ENCODE data around the gene SF1.
A peak's percentile ranks its signal among the peaks of the same experiment; 100 is the strongest.

SF1 gene

GRCh38 chr11:64745521-64746328, 32.6 kb downstream of the SF1 start:
- DNase-seq (ENCODE audit: low read depth) = peak; percentile 57

GRCh38 chr11:64745189-64745520, 33.2 kb downstream of the SF1 start:
- DNase-seq (ENCODE audit: low read depth) = peak; percentile 45

GRCh38 chr11:64744544-64745188, 33.7 kb downstream of the SF1 start:
- no peak for DNase-seq (ENCODE audit: low read depth)

GRCh38 chr11:64743591-64744543, 34.5 kb downstream of the SF1 start, which contains the start of gene RASGRP2:
RASGRP2 (minus strand) TSS chr11:64744142; CDS start chr11:64742866, 1,276 bp downstream.
- peak; percentile 65 for DNase-seq (ENCODE audit: low read depth)

GRCh38 chr11:64742889-64743590, 35.3 kb downstream of the SF1 start:
- peak; percentile 65 for DNase-seq (ENCODE audit: low read depth)

- no peak for DNase-seq (ENCODE audit: low read depth)
These were observed 36.1 kb downstream of the SF1 start for GRCh38 chr11:64742087-64742888.

GRCh38 chr11:64741375-64742086, 36.8 kb downstream of the SF1 start:
- DNase-seq (ENCODE audit: low read depth) = no peak

GRCh38 chr11:64739871-64740270, 38.5 kb downstream of the SF1 start:
- DNase-seq (ENCODE audit: low read depth) = no peak

- no peak for DNase-seq (ENCODE audit: low read depth)
These were observed 41.7 kb downstream of the SF1 start for GRCh38 chr11:64736654-64737053.

GRCh38 chr11:64735725-64736259, 42.5 kb downstream of the SF1 start:
- no peak for DNase-seq (ENCODE audit: low read depth)

GRCh38 chr11:64734811-64735724, 43.3 kb downstream of the SF1 start:
- no peak for DNase-seq (ENCODE audit: low read depth)

- DNase-seq (ENCODE audit: low read depth) = no peak
These were observed 46.7 kb downstream of the SF1 start for GRCh38 chr11:64731601-64732000.

- DNase-seq (ENCODE audit: low read depth) = no peak
These were observed 48.4 kb downstream of the SF1 start for GRCh38 chr11:64729851-64730382.

- DNase-seq (ENCODE audit: low read depth) = no peak
These were observed 49.5 kb downstream of the SF1 start for GRCh38 chr11:64728757-64729365.

- no peak for DNase-seq (ENCODE audit: low read depth)
These were observed 51.3 kb downstream of the SF1 start for GRCh38 chr11:64726867-64727530.

- DNase-seq (ENCODE audit: low read depth) = no peak
These were observed 52.1 kb downstream of the SF1 start for GRCh38 chr11:64726211-64726641.

- DNase-seq (ENCODE audit: low read depth) = no peak
These were observed 53.3 kb downstream of the SF1 start for GRCh38 chr11:64724863-64725532.
